NOMO-1 treated with DMSO at 0.1 percent for 48 hours (cell line): Measurements from ENCODE around the gene RNF26.

Experiments used
- DNase-seq: peaks from one replicate; lab custom pipeline; 2025; ENCODE audit not compliant: unreplicated experiment; lab: John Stamatoyannopoulos, UW

RNF26 gene

DNA sequence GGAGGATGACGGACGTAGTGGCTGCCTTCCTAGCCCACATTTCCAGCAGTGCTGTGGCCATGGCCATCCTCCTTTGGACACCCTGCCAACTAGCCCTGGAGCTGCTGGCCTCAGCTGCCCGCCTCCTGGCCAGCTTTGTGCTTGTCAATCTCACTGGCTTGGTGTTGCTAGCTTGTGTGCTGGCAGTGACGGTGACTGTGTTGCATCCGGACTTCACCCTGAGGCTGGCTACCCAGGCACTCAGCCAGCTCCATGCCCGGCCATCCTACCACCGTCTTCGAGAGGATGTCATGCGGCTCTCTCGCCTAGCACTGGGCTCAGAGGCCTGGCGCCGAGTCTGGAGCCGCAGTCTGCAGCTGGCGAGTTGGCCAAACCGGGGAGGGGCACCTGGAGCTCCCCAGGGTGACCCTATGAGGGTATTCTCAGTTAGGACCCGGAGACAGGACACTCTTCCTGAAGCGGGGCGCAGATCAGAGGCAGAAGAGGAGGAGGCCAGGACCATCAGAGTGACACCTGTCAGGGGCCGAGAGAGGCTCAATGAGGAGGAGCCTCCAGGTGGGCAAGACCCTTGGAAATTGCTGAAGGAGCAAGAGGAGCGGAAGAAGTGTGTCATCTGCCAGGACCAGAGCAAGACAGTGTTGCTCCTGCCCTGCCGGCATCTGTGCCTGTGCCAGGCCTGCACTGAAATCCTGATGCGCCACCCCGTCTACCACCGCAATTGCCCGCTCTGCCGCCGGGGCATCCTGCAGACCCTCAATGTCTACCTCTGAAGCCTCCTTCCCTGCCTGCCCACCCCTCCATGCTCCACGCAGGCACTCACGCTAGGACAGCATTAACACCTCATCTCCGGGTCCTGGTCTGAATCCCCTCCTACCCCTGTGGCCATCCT is 1.6 kb downstream of the RNF26 start:
- DNase-seq = no peak

DNA sequence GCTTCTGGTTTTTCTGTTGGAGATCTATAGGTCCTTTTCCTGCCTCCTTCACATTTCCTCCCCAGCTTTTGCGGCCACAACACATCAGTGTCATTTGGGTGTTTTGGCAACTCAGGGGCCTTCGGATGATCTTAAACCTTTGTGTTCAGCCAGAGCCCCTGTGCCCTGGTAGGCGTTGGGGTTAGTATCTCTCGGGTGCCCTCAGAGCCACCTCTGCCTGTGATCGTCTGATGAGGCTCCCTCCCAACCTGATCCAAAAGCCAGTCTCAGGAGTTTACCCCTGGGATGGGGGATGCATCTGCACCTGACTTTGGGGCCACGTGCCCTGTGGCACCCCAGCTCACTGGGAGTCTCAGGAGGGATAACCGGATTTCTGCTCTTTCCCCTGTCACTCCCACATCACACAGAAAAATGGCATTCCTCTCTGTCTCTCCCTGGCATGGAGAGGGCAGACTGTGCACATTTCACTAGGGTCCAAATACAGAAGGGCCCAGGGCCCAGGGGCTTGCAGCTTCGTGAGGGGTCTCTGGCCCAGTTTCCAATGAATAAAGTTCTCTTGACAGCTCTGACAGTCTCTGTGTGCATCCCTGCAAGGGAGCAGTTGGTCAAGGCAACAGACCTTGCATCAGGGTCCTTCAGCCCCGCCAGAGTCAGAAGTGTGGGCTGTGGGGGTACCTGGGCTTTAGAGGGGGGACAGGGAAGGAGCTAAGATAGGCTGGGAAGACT is 2.6 kb downstream of the RNF26 start:
- DNase-seq = no peak

GRCh38 chr11:119337581-119338317 is 3.4 kb downstream of the RNF26 start:
- no peak for DNase-seq

DNA sequence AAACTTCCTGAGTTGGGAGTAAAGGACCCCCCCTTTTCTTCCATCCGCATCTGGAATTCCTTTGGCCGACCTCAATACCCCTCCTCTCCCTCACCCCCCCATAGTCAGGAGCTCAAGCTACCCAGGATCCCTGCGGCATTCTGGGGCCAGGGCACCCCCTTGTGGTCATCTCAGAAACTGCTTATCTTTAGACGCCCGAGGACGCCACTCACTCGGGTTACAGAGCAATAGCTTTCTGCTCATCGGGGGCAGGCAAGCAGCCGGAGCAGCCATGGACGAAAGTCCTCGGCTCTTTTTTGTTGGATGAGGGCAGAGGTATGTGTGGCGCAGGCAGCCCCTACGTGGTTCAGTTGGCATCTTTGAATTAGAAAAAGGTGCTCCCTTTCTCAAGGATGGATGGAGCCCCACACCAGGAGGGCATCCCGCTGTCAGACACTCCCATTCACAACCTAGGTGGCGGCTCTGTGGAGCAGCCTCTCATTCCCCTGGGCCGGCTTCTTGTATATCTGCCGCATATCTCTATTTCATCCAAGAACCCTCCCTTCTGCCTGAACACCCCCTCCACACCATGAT is 4.1 kb downstream of the RNF26 start:
- peak; percentile 47 for DNase-seq

DNA sequence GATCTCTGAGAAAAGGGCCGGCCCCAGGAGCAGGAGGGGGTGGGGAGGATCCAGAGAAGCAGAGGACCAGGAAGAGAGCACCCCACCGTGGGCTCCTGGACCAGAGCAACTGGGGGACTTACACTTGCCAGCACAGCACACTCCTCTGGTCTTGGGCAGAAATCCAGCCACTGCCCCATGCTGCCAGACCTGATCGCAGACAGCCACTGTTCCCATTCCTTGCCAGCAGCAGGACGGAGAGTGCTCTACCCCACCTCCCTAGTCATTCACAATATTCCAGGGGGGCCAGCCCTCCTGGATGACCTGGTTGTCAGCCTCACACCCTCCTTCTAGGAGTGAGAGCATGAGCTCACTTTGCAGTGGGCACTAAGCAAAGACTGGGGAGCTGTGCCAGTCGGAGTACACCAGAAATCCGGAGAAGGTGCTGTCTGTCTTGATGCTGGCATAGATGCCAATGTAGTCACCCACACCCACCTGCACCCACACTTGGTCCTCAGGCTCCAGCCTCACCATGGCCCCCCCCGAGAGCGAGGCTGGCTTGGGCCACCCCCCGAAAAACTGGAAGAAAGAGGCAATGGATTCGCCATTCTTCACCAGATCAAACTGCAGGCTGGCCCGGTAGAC is 4.8 kb downstream of the RNF26 start:
- DNase-seq = no peak

GRCh38 chr11:119339589-119340334 is 5.4 kb downstream of the RNF26 start:
- no peak for DNase-seq

- no peak for DNase-seq
These were observed 6.3 kb downstream of the RNF26 start, which contains the start of gene C1QTNF5 for GRCh38 chr11:119340335-119341221. TSS of gene C1QTNF5 (minus strand) at chr11:119340883. CDS start at chr11:119340397, 486 bp downstream.

DNA sequence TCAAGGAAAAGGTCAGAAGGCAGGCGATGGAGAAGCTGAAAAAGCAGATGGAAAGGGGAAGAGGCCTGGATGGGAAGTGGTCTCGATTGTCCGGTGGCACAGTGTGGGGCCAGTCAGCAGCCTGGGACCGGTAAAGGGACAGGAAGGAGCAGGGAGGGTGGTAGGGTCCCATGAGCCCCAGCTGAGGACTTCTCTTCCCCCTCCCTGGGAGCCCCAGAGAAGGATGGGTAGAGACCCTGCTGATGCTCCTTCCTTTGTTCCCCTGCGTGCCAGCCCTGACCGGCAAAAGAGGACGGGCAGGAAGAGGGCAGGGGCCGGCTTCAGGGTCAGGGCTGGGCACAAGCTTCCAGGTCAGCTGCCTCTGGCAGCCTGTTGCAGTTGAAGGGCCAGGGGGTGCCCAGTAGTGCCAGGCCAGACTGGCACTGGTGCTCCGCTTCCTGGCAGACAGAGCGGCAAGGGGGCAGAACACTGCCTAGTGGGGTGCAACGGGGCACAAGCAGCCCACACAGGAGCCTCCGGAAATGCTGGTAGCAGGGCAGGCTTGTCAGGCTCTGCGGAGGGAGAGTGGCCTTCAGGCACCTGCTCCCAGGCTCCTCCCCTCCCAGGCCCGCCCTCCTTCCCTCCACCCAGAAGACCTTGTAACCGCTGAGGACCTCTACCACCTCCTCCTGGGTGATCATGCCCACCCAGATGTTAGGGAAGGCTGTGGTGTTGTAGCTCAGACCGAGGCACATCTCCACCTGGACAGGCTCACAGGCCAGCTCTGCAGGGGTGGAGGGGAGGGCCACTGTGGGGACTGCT is 7.1 kb downstream of the RNF26 start:
- DNase-seq = no peak

GRCh38 chr11:119342023-119342300 is 7.6 kb downstream of the RNF26 start:
- DNase-seq = no peak

DNA sequence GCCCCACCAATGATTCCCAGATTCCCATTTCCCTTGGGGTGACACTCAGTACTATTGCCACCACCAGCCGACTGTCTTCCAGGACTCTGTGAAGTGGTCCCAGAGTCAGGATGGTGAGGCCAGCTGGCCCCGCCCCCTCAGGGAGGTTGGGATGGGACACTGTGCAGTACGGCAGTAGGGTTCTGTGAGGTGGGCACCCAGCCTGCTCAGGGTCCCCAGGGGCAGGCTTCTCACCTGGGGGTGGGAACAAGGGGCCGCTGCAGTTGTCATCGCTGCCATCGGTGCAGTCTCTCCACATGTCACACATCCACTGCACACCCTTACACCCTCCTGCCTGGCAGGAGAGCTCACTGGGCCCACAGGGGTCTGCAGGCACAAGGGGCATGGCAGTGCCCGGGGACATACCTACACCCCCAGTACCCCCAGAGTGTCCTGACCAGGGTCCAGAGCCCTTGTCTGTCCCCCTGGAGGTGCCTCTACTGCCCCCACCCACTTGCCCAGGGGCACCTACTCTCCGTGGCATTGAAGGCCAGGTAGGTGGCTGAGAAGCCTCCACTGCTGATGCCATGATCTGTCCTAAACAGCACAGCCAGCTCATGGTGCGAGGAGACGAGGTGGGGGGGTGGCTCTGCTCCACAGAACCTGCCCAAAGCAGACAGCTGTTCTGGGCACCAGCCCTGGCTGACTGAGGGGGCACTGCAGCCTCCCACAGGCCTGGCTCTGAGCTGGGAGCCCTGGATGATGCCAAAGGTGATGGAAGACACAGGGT is 8.2 kb downstream of the RNF26 start:
- DNase-seq = no peak

GRCh38 chr11:119343726-119344125 is 9.4 kb downstream of the RNF26 start:
- DNase-seq = no peak

DNA sequence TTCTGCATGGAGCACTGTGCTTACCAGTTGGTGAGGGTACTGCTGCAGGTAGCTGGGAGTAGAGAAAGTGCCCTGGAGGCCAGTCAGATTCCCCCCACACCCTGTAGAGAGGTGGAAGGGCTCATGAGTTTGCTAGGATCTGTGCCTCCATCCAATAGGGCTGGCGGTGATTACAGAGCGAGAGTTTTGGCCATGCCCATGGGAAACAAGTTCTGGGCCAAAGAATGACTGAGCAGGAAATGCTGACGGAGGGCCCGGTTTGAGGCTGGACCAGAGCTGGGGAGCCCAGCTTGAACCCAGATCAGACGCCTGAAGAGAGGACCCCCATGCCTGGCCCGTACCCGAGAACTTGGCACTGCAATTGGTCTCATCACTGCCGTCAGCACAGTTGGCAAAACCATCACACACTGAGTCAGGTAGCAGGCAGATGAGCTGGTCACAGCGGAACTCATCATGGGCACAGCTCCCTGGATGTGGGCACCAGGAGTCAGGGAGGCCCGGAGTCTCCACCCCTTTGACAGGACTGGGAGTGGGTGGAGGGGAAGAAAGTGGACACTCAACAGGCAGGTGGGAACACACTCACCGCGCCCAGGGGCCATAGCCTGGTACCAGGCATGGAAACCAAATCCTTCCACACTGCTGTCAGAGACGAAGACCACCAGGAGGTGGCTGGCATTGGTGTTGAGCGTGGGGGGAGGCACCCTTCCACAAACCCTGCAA is 10.1 kb downstream of the RNF26 start:
- no peak for DNase-seq

DNA sequence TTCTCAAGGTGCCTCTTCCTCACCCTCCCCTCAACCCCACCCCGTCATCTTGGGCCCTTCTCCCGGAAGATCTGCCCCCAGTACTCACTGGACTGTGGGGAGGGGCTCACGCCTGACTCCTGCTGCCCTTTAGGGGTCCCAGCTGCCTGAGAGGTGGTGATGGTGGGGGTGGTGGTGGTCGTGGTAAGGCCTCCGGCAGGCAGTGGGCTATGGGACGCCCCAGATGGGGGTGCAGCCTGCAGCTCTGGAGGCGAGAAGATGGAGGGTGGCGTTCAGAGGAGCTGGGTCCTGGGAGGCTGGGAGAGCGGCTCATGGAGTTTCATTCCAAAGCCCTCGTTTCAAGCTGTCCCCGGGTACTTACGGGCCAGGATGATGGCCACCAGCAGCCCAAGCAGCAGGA is 11.4 kb downstream of the RNF26 start:
- DNase-seq = no peak

- no peak for DNase-seq
These were observed 12.3 kb downstream of the RNF26 start, which contains the start of gene MFRP for GRCh38 chr11:119346605-119347004. TSS of gene MFRP (minus strand) at chr11:119346705. CDS start at chr11:119346513, 192 bp downstream.

DNA sequence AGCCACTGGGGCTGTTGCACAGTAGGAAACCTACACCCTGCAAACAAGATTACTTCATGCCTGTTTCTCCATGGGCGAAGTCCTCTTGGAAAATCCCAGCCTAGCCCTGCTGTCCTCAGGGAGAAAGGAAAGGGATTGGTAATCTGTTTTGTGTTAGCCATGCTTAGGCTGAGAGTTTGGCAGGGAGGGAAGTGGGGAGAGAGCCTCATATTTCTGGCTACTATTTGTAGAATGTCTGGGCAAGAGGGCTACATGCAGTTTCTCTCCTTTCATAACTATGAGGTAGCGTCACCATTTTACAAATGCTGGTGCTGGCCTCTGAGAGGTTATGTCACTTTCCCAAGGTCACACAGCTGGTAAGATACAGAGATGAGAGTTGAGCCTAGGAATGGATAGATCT is 12.9 kb downstream of the RNF26 start:
- no peak for DNase-seq

- DNase-seq = no peak
These were observed 13.7 kb downstream of the RNF26 start for GRCh38 chr11:119347940-119348605.
